Astrocyte (in vitro differentiated cells and primary cell): Measurements from ENCODE around the gene DCAF15. TPM values are rescaled to one million over a fixed set of nuclear protein-coding genes. Genes with fewer than 3 reads are reported as not detected.
A peak's percentile ranks its signal among the peaks of the same experiment; 100 is the strongest.

Experiments used
- DNase-seq: peaks from one replicate; pipeline ENCODE4 v3.0.0-alpha.2; 2010; ENCODE audit warnings: low read depth
- FAIRE-seq: peaks from 2 replicates; lab custom pipeline; 2011; peaks lifted over from hg19 to GRCh38; lab: Jason Lieb, UNC
- H2AFZ ChIP-seq: 2 replicates; pipeline ENCODE4 v1.6.0; 2012; ENCODE audit warnings: low read depth, low read length, inconsistent platforms
- H3K27ac ChIP-seq: 2 replicates; pipeline ENCODE4 v1.5.1; 2011; ENCODE audit warnings: low read depth, low read length, inconsistent platforms
- H3K27me3 ChIP-seq: 2 replicates; pipeline ENCODE4 v1.6.0; 2011; ENCODE audit warnings: low read length, inconsistent platforms; ENCODE audit not compliant: insufficient read depth
- H3K36me3 ChIP-seq: 2 replicates; pipeline ENCODE4 v1.5.1; 2011; ENCODE audit warnings: low read length, inconsistent platforms; ENCODE audit not compliant: insufficient read depth
- H3K4me1 ChIP-seq: 2 replicates; pipeline ENCODE4 v1.5.1; 2011; ENCODE audit warnings: low read length, inconsistent platforms; ENCODE audit not compliant: insufficient read depth
- H3K4me2 ChIP-seq: 2 replicates; pipeline ENCODE4 v1.6.0; 2012; ENCODE audit warnings: low read length, inconsistent platforms
- H3K4me3 ChIP-seq: 2 replicates; pipeline ENCODE4 v1.5.1; 2011; ENCODE audit warnings: low read depth, mild to moderate bottlenecking, low read length, inconsistent platforms; ENCODE audit not compliant: insufficient read depth
- H3K79me2 ChIP-seq: 2 replicates; pipeline ENCODE4 v1.6.0; 2012; ENCODE audit warnings: mild to moderate bottlenecking, low read length, inconsistent platforms; ENCODE audit not compliant: insufficient read depth
- H3K9ac ChIP-seq: 2 replicates; pipeline ENCODE4 v1.6.0; 2012; ENCODE audit warnings: mild to moderate bottlenecking, low read length, inconsistent platforms
- H3K9me3 ChIP-seq: 2 replicates; pipeline ENCODE4 v1.5.1; 2012; ENCODE audit warnings: low read depth, mild to moderate bottlenecking, low read length, inconsistent platforms; ENCODE audit not compliant: insufficient read depth
- H4K20me1 ChIP-seq: 2 replicates; pipeline ENCODE4 v1.6.0; 2012; ENCODE audit warnings: low read length, inconsistent platforms; ENCODE audit not compliant: insufficient read depth
- H3K27ac Mint-ChIP-seq: one replicate; pipeline ENCODE4 v1.8.0; 2021; ENCODE audit warnings: mild to moderate bottlenecking, mixed read lengths; ENCODE audit not compliant: unreplicated experiment
- H3K27me3 Mint-ChIP-seq: one replicate; pipeline ENCODE4 v1.8.0; 2021; ENCODE audit warnings: low read depth, mixed read lengths; ENCODE audit not compliant: unreplicated experiment
- H3K36me3 Mint-ChIP-seq: one replicate; pipeline ENCODE4 v1.8.0; 2021; ENCODE audit warnings: low read depth, mixed read lengths; ENCODE audit not compliant: unreplicated experiment
- H3K4me1 Mint-ChIP-seq: one replicate; pipeline ENCODE4 v1.8.0; 2021; ENCODE audit warnings: low read depth, mixed read lengths; ENCODE audit not compliant: unreplicated experiment
- H3K4me3 Mint-ChIP-seq: one replicate; pipeline ENCODE4 v1.8.0; 2021; ENCODE audit warnings: mild to moderate bottlenecking, moderate library complexity, mixed read lengths; ENCODE audit not compliant: unreplicated experiment
- H3K9me3 Mint-ChIP-seq: one replicate; pipeline ENCODE4 v1.8.0; 2021; ENCODE audit warnings: mild to moderate bottlenecking, mixed read lengths; ENCODE audit not compliant: unreplicated experiment
- CTCF ChIP-seq: IDR thresholded peaks from 2 replicates; pipeline ENCODE4 v1.5.1; 2011; ENCODE audit warnings: low read depth, mild to moderate bottlenecking, inconsistent platforms, low read length, moderate library complexity; ENCODE audit not compliant: insufficient read depth
- EZH2 ChIP-seq: IDR thresholded peaks from 2 replicates; pipeline ENCODE4 v1.6.1; 2012; ENCODE audit warnings: mild to moderate bottlenecking, low read length, inconsistent platforms; ENCODE audit not compliant: insufficient read depth
- total RNA-seq: library from RNA; stranded (reverse); gene quantifications from 2 replicates; pipeline ENCODE4 v1.2.1, GENCODE V29; 2021

DCAF15 gene
- total RNA-seq, 1 donor from 2014 or later: 32.2 TPM

GRCh38 chr19:13951799-13952153 lies 533 bp upstream of the DCAF15 start:
- H3K27ac Mint-ChIP-seq: peak overlapping the region; percentile 62
- H3K9me3 Mint-ChIP-seq: no peaks in the 10 kb centered on the region

GRCh38 chr19:13952931-13953531 lies 722 bp downstream of the DCAF15 start:
- Histone ChIP-seq H3K4me2 (peak overlapping the region; percentile 96), H3K9me3 (no peaks in the 10 kb centered on the region), H4K20me1 (peaks cover 20% of the 10 kb centered on the region), H3K4me3 (peak overlapping the region; percentile 69), H3K79me2 (peaks cover 19% of the 10 kb centered on the region), H3K36me3 (peaks cover 6% of the 10 kb centered on the region), H3K9ac (peak overlapping the region; percentile 83), H3K27ac (no peak overlapping the region), H2AFZ (no peak overlapping the region), H3K4me1 (peaks cover 7% of the 10 kb centered on the region), H3K27me3 (no peaks in the 10 kb centered on the region)
- H3K4me1 Mint-ChIP-seq: peaks cover 3% of the 10 kb centered on the region
- H3K9me3 Mint-ChIP-seq: no peaks in the 10 kb centered on the region
- H3K36me3 Mint-ChIP-seq: peaks cover 7% of the 10 kb centered on the region
- TF ChIP-seq CTCF (no peak), EZH2 (no peak)
- no peak for FAIRE-seq
- DNase-seq: no peak
- peak overlapping the region; percentile 89 for H3K4me3 Mint-ChIP-seq
- no peaks in the 10 kb centered on the region for H3K27me3 Mint-ChIP-seq
- peak overlapping the region; percentile 47 for H3K27ac Mint-ChIP-seq

More at GRCh38 chr19:13951799-13952153, 533 bp upstream of the DCAF15 start:
- Histone ChIP-seq H2AFZ (peak overlapping the region; percentile 55), H3K9ac (no peak overlapping the region), H3K4me1 (peaks cover 7% of the 10 kb centered on the region), H4K20me1 (peaks cover 18% of the 10 kb centered on the region), H3K79me2 (peaks cover 19% of the 10 kb centered on the region), H3K27ac (no peak overlapping the region), H3K4me3 (peak overlapping the region; percentile 57), H3K27me3 (no peaks in the 10 kb centered on the region), H3K4me2 (peak overlapping the region; percentile 80), H3K9me3 (no peaks in the 10 kb centered on the region), H3K36me3 (peaks cover 6% of the 10 kb centered on the region)
- peaks cover 3% of the 10 kb centered on the region for H3K4me1 Mint-ChIP-seq
- peak overlapping the region; percentile 89 for H3K4me3 Mint-ChIP-seq
- DNase-seq: no peak
- FAIRE-seq: no peak
- H3K27me3 Mint-ChIP-seq: no peaks in the 10 kb centered on the region
- TF ChIP-seq EZH2: no peak
- no peak for TF ChIP-seq CTCF
- peaks cover 6% of the 10 kb centered on the region for H3K36me3 Mint-ChIP-seq

GRCh38 chr19:13954185-13954584 lies 1.9 kb downstream of the DCAF15 start:
- Histone ChIP-seq H3K4me1 (peaks cover 7% of the 10 kb centered on the region), H3K36me3 (peaks cover 6% of the 10 kb centered on the region), H3K27me3 (no peaks in the 10 kb centered on the region), H3K79me2 (peaks cover 19% of the 10 kb centered on the region), H3K4me3 (no peak overlapping the region), H3K9ac (no peak overlapping the region), H4K20me1 (peaks cover 26% of the 10 kb centered on the region), H2AFZ (no peak overlapping the region), H3K9me3 (no peaks in the 10 kb centered on the region), H3K27ac (no peak overlapping the region), H3K4me2 (no peak overlapping the region)
- Mint-ChIP-seq H3K4me3 (peak overlapping the region; percentile 89), H3K9me3 (no peaks in the 10 kb centered on the region), H3K36me3 (peaks cover 14% of the 10 kb centered on the region), H3K27me3 (no peaks in the 10 kb centered on the region), H3K4me1 (peaks cover 3% of the 10 kb centered on the region), H3K27ac (no peak overlapping the region)
- no peak for TF ChIP-seq CTCF
- TF ChIP-seq EZH2: no peak
- DNase-seq (no peak), FAIRE-seq (no peak)
